Thymus (tissue), 11 donors: Measurements from ENCODE around the gene FBXL7. TPM values are rescaled to one million over a fixed set of nuclear protein-coding genes. Genes with fewer than 3 reads are reported as not detected.

ENCODE experiments used
- DNase-seq, 9 donors: peaks; one replicate each; pipeline ENCODE4 v3.0.0-alpha.2; 2013; ENCODE audit warnings: low spot score in 9 of 9, low read depth in 6 of 9, missing footprints in 1 of 9
- H3K27ac ChIP-seq, 2 donors: one replicate each; pipeline ENCODE4 v1.5.1; 2013; ENCODE audit warnings: control low read depth in 1 of 2, low read depth in 1 of 2, low read length in 1 of 2, mild to moderate bottlenecking in 1 of 2, moderate library complexity in 1 of 2
- H3K27me3 ChIP-seq, 2 donors: one replicate each; pipeline ENCODE4 v1.5.1; 2013; ENCODE audit warnings: low read length in 1 of 2; ENCODE audit not compliant: control insufficient read depth in 2 of 2, insufficient read depth in 1 of 2
- H3K36me3 ChIP-seq, 2 donors: one replicate each; pipeline ENCODE4 v1.5.1; 2013; ENCODE audit warnings: low read length in 1 of 2, mild to moderate bottlenecking in 1 of 2, moderate library complexity in 1 of 2; ENCODE audit not compliant: control insufficient read depth in 2 of 2, insufficient read depth in 2 of 2
- H3K4me1 ChIP-seq, 2 donors: one replicate each; pipeline ENCODE4 v1.5.1; 2013; ENCODE audit warnings: low read length in 2 of 2; ENCODE audit not compliant: control insufficient read depth in 2 of 2, insufficient read depth in 2 of 2
- H3K4me3 ChIP-seq, 2 donors: one replicate each; pipeline ENCODE4 v1.5.1; 2013; ENCODE audit warnings: low read length in 2 of 2, control low read depth in 1 of 2, mild to moderate bottlenecking in 1 of 2
- H3K9me3 ChIP-seq, 2 donors: one replicate each; pipeline ENCODE4 v1.5.1; 2013; ENCODE audit warnings: low read length in 1 of 2, mild to moderate bottlenecking in 1 of 2; ENCODE audit not compliant: control insufficient read depth in 2 of 2, insufficient read depth in 1 of 2
- WGBS: extraction: QIAGEN DNeasy Blood & Tissue Kit; methylation state at CpG from one replicate; pipeline ENCODE4 v1.1.7; 2013; 5-methylcytosine and 5-hydroxymethylcytosine counted together
- polyA plus RNA-seq: library from polyadenylated mRNA; stranded (reverse); fragments of 200-250 nt; gene quantifications from one replicate; pipeline ENCODE4 v1.2.3, GENCODE V29; 2013
- total RNA-seq: library from RNA; stranded (reverse); fragments of 120-200 nt; gene quantifications from one replicate; pipeline ENCODE4 v1.2.4, GENCODE V29; 2013
- donor health status: healthy.

FBXL7 gene
- total and polyA plus RNA-seq, 2 donors: 0.90 to 2.7 TPM

- Histone ChIP-seq H3K36me3 (no peaks in the 10 kb centered on the region), H3K4me1 (no peaks in the 10 kb centered on the region), H3K27ac (no peak overlapping the region), H3K27me3 (no peaks in the 10 kb centered on the region), H3K9me3 (peaks cover 0 to 5% of the 10 kb centered on the region in 2 donors), H3K4me3 (no peak overlapping the region)
- DNase-seq: no peak
Measured at GRCh38 chr5:15587916-15588315, 87.9 kb downstream of the FBXL7 start.

- DNase-seq: no peak
- H3K4me3 ChIP-seq: no peak overlapping the region
- H3K9me3 ChIP-seq: no peaks in the 10 kb centered on the region
- H3K27me3 ChIP-seq: no peaks in the 10 kb centered on the region
- WGBS: 81% methylated on average over 4 of the region's 4 CpGs
- H3K27ac ChIP-seq: no peak overlapping the region
- no peaks in the 10 kb centered on the region for H3K4me1 ChIP-seq
- H3K36me3 ChIP-seq: no peaks in the 10 kb centered on the region
Measured at GRCh38 chr5:15592728-15593127, 92.7 kb downstream of the FBXL7 start.

GRCh38 chr5:15594977-15595568 is 95.1 kb downstream of the FBXL7 start:
- Histone ChIP-seq H3K27me3 (no peaks in the 10 kb centered on the region), H3K4me3 (no peak overlapping the region), H3K27ac (no peak overlapping the region), H3K36me3 (no peaks in the 10 kb centered on the region), H3K4me1 (no peaks in the 10 kb centered on the region), H3K9me3 (no peaks in the 10 kb centered on the region)
- 91% methylated on average over 7 of the region's 7 CpGs for WGBS
- DNase-seq: no peak

DNA sequence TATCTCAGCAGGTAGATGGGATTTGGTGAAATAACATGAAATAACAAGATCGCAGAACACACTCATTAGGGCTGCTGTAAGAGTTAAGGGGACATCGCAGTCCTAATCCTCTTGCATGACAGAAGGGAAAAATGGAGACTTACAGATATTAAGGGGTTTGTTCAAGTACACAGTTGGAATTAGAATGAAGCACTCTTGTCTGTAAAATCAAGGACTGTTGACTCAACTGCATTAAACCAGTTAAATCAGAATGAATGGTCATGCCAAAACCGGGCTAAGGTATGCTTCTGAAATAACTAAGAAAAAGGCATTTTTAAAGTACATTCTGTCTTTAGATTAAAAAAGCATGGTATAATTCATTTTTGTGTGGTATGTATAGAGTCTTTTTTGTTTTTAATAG is 95.9 kb downstream of the FBXL7 start:
- no peaks in the 10 kb centered on the region for H3K4me1 ChIP-seq
- WGBS: 79% methylated on average over 3 of the region's 3 CpGs
- H3K4me3 ChIP-seq: no peak overlapping the region
- H3K9me3 ChIP-seq: no peaks in the 10 kb centered on the region
- no peaks in the 10 kb centered on the region for H3K36me3 ChIP-seq
- no peak overlapping the region for H3K27ac ChIP-seq
- no peaks in the 10 kb centered on the region for H3K27me3 ChIP-seq
- DNase-seq: no peak

DNA sequence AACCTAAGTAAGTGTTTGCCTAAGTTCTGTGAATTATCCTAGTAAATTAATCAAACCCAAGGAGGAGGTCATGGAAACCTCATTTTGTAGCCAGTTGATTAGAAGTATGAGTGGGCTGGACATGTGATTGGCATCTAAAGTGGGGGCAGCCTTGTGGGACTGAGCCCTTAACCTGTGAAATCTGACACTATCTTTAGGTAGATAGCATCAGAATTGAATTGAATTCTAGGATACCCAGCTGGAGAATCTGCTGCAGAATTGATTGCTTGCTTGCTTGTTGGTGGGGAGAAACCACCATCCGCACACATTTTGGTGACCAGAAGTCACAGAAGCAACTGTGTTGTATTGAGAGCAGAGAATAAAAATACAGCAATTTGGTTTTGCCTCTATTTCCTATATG is 97.0 kb downstream of the FBXL7 start:
- H3K9me3 ChIP-seq: no peaks in the 10 kb centered on the region
- DNase-seq: no peak
- no peak overlapping the region for H3K4me3 ChIP-seq
- WGBS: 98% methylated on average over 1 of the region's 1 CpG
- no peaks in the 10 kb centered on the region for H3K4me1 ChIP-seq
- no peaks in the 10 kb centered on the region for H3K27me3 ChIP-seq
- H3K36me3 ChIP-seq: no peaks in the 10 kb centered on the region
- H3K27ac ChIP-seq: no peak overlapping the region

DNA sequence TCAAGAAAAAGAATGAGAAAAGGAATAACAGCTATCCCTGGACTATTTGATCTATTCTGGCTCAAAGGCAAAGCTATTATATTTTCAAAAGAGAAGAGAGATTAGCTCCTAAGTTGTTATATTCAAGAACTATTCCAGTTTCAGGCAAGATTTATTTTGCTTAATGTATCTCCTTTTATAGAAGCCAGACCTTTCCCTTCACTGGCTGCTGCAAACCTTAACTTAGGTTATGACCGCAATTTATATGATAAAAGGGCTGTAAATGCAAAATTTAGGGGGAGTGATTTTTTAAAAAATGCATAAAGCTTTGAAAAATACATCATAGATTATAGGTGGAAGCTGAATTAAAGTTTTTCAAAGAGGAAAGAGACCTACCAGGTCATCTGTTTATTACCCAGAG is 97.8 kb downstream of the FBXL7 start:
- Histone ChIP-seq H3K9me3 (no peaks in the 10 kb centered on the region), H3K4me3 (no peak overlapping the region), H3K4me1 (no peaks in the 10 kb centered on the region), H3K36me3 (no peaks in the 10 kb centered on the region), H3K27ac (no peak overlapping the region), H3K27me3 (no peaks in the 10 kb centered on the region)
- DNase-seq: no peak
- WGBS: 93% methylated on average over 1 of the region's 1 CpG

DNA sequence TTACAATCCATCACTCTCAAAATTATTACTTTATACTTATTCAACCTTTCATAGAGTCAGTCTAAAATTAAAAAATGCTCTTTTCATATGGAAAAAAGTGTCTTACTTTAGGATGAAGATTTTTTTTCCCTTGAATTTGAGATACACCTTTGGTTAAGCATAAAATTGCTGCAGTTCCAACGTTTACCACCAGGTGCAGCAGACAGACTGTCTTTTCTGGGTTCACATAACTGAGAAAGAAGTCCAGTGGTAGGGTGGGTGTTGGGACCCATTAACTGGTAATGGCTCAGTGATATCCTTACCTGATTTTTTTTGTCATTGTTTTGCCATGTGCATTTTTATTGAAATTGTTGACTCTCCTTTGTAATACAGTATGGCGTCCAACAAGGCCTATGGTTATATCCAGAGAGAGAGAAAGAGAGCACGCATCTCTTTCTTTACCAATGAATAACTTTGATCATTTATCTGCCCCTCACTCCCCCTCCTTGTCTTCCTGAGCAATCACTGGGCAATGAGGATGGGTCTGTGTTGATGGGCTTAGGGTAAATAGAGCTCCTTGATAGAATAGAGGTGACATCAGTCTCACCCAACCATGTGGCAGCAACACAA is 98.4 kb downstream of the FBXL7 start:
- no peak for DNase-seq
- no peaks in the 10 kb centered on the region for H3K27me3 ChIP-seq
- 66% methylated on average over 3 of the region's 3 CpGs for WGBS
- no peaks in the 10 kb centered on the region for H3K4me1 ChIP-seq
- H3K4me3 ChIP-seq: no peak overlapping the region
- H3K27ac ChIP-seq: no peak overlapping the region
- no peaks in the 10 kb centered on the region for H3K36me3 ChIP-seq
- no peaks in the 10 kb centered on the region for H3K9me3 ChIP-seq

DNA sequence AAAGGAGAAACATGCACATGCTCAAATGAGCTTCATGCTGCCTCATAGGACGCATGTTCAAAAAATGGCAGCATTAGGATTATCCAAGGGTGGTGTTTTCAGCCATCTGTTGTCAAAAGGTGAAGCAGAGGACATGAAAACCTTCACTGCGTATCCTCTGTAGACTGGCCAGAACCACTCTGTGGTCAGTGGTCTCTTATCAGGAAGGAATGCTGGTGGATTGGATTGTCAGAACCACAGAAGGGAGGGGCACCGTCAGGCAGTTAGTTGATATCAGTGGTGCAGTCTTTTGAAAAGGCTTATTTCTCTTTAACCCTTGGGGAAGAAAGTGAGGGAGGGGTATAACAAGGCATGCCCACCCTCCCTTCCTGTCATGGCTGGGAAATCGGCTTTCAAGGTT is 100.1 kb downstream of the FBXL7 start:
- H3K9me3 ChIP-seq: no peaks in the 10 kb centered on the region
- H3K27ac ChIP-seq: no peak overlapping the region
- no peak overlapping the region for H3K4me3 ChIP-seq
- DNase-seq: no peak
- WGBS: 81% methylated on average over 4 of the region's 4 CpGs
- H3K27me3 ChIP-seq: no peaks in the 10 kb centered on the region
- no peaks in the 10 kb centered on the region for H3K36me3 ChIP-seq
- no peaks in the 10 kb centered on the region for H3K4me1 ChIP-seq

DNA sequence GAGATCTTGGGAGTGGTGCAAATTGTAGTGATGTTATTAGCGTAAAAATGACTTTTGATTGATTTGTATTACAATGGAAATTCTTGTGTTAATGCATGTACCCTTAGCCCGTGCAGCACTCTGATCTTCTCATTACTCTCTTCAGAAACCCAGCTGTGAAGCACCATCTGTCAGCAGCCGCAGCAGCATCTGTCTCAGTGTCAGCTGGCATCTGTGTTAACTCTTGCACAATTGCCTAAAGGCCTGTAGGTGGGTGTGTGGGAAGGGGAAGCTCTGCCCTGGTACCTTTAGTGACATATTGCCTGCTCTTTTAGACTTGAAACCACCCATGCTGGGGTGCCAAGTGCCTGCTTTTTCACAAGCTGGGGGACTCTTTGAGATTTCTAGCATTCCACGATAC is 101.3 kb downstream of the FBXL7 start:
- H3K9me3 ChIP-seq: no peaks in the 10 kb centered on the region
- no peaks in the 10 kb centered on the region for H3K36me3 ChIP-seq
- H3K4me1 ChIP-seq: no peaks in the 10 kb centered on the region
- 89% methylated on average over 4 of the region's 4 CpGs for WGBS
- no peak for DNase-seq
- H3K27me3 ChIP-seq: no peaks in the 10 kb centered on the region
- H3K27ac ChIP-seq: no peak overlapping the region
- no peak overlapping the region for H3K4me3 ChIP-seq
